Measurements from ENCODE around the gene VPS35.

DNA sequence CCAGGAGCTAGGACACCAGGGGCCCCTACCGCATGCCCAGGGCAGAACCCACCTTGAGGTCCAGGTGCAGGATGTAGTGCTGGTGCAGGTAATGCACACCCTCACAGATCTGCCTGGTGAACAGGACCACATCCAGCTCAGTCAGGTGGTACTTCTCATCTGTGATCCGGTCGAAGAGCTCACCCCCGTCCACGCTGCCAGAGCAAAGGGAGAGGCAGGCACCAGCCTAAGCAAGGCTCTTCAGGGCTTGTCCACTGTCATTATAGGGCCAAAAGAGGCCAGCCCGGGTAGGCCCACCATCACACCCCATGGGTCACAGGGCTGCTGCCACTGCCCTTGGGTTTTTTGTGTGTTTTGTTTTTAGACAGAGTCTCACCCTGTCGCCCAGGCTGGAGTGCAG is 38.2 kb upstream of the VPS35 start:
- TF ChIP-seq POLR2AphosphoS5 (IDR thresholded peaks at IDR 0.05): no peak
- TF ChIP-seq, protein P1, sequence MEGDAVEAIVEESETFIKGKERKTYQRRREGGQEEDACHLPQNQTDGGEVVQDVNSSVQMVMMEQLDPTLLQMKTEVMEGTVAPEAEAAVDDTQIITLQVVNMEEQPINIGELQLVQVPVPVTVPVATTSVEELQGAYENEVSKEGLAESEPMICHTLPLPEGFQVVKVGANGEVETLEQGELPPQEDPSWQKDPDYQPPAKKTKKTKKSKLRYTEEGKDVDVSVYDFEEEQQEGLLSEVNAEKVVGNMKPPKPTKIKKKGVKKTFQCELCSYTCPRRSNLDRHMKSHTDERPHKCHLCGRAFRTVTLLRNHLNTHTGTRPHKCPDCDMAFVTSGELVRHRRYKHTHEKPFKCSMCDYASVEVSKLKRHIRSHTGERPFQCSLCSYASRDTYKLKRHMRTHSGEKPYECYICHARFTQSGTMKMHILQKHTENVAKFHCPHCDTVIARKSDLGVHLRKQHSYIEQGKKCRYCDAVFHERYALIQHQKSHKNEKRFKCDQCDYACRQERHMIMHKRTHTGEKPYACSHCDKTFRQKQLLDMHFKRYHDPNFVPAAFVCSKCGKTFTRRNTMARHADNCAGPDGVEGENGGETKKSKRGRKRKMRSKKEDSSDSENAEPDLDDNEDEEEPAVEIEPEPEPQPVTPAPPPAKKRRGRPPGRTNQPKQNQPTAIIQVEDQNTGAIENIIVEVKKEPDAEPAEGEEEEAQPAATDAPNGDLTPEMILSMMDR (IDR thresholded peaks at IDR 0.05): no peak
- TF ChIP-seq POLR2A (IDR thresholded peaks at IDR 0.05): no peak
